Fibroblast of the conjunctiva (primary cell): ENCODE data around the gene MRPL11.

Experiments used
- DNase-seq: peaks from one replicate; pipeline ENCODE4 v3.0.0-alpha.2; 2010; ENCODE audit warnings: low read depth

Gene MRPL11

GRCh38 chr11:66438504-66439466 lies at the start of gene MRPL11:
Gene MRPL11, minus strand, starts transcription at chr11:66438848. Its CDS starts 94 bp downstream, at chr11:66438754.
- DNase-seq, result peak; percentile 86

GRCh38 chr11:66484806-66485380 lies 46.2 kb upstream of the MRPL11 start:
- no peak for DNase-seq

- DNase-seq, result peak; percentile 92
Measured at GRCh38 chr11:66480117-66480938, 41.7 kb upstream of the MRPL11 start, which contains the start of gene DPP3. Gene DPP3, plus strand, starts transcription at chr11:66480434. Its CDS starts 1,767 bp downstream, at chr11:66482201.

- peak; percentile 22 for DNase-seq
Measured at GRCh38 chr11:66479394-66480116, 40.9 kb upstream of the MRPL11 start.

- no peak for DNase-seq
Measured at GRCh38 chr11:66478729-66479393, 40.2 kb upstream of the MRPL11 start.

GRCh38 chr11:66477263-66478201 lies 38.9 kb upstream of the MRPL11 start:
- no peak for DNase-seq

GRCh38 chr11:66476841-66477251 lies 38.2 kb upstream of the MRPL11 start:
- DNase-seq, result no peak

- DNase-seq, result no peak
Measured at GRCh38 chr11:66476173-66476840, 37.7 kb upstream of the MRPL11 start.

GRCh38 chr11:66475349-66476172 lies 36.9 kb upstream of the MRPL11 start:
- no peak for DNase-seq

- no peak for DNase-seq
Measured at GRCh38 chr11:66473608-66474515, 35.2 kb upstream of the MRPL11 start.

- DNase-seq, result no peak
Measured at GRCh38 chr11:66473167-66473566, 34.5 kb upstream of the MRPL11 start.

GRCh38 chr11:66472054-66472453 lies 33.4 kb upstream of the MRPL11 start:
- DNase-seq, result no peak

- DNase-seq, result no peak
Measured at GRCh38 chr11:66471142-66471541, 32.5 kb upstream of the MRPL11 start.

- DNase-seq, result no peak
Measured at GRCh38 chr11:66470015-66470414, 31.4 kb upstream of the MRPL11 start.

GRCh38 chr11:66469441-66469840 lies 30.8 kb upstream of the MRPL11 start:
- DNase-seq, result no peak

GRCh38 chr11:66468691-66469090 lies 30.0 kb upstream of the MRPL11 start:
- DNase-seq, result no peak

GRCh38 chr11:66467756-66468155 lies 29.1 kb upstream of the MRPL11 start:
- DNase-seq, result peak; percentile 14
